Measurements from ENCODE around the gene LCOR. TPM values are rescaled to one million over a fixed set of nuclear protein-coding genes. Genes with fewer than 3 reads are reported as not detected.
A peak's percentile ranks its signal among the peaks of the same experiment; 100 is the strongest.

Gene LCOR
- total and polyA plus RNA-seq, 9 of the 15 experiments (the other 6 are each of a cell fraction or from before 2014, with no cell fraction given), result 3.6 to 25.2 (median 14.4) TPM

DNA sequence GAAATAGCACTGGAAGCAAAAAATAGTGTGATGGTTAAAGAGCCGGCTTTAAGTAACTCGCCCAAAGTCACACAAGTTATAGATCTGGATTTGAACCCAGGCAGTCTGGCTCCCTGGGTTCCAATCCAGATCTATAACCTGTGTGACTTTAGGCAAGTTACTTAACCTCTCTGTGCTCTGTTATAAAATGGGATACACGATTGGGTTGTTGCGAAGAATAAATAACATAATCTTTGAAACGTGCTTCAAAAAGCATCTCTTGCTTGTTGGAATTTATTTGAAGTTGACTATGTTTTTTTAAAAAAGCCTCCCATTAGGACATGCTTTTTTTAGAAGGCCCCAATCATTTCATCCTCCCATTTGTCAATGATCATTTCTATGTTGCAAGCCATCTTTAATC is 3.5 kb upstream of the LCOR start (continued):
- TF ChIP-seq RBM25 (IDR thresholded peaks at IDR 0.05; ENCODE audit: low read depth, low read length, severe bottlenecking) (peak; percentile 92), CBX5 (IDR thresholded peaks at IDR 0.05; ENCODE audit: borderline replicate concordance, low read depth) (no peak), BDP1 (IDR thresholded peaks at IDR 0.05; ENCODE audit: insufficient read depth, insufficient read length) (no peak), KDM1A (IDR thresholded peaks at IDR 0.05) (peak; percentile 5 to 30; a peak in 2 of 4 replicates)

DNA sequence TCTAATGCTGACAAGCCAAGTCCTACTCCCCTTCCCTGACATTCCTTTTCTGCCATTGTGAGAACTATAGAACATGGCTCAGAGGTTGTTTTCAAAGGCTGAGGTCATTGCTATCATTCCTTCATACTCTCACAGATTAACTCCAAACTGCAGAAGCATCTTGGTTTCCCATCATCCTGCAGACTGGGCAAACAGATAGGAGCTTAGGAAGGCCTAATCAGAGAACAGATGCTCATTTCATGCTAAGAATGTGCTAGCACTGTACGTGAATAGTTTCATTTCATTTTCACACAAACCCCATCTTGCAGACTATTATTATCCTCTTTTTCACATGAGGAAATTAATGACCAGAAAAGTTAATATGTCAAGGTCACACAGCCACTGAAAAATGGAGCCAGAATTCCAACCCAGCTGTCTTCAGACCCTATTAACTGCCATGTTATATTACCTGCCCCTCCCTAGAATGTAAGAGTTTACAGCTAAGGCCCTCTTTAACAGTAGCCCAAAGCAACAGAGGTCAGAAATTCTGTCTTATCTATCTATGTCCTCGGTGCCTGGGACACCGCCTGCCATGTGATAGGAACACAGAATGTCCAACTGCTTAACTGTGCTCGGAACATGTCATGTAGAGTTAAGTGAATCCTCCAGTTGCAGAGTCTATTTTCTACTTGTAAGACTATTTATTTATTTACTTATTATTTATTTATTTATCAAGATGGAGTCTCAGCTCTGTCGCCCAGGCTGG is 2.9 kb upstream of the LCOR start:
- peaks cover 22% of the 10 kb centered on the region for H3K79me2 ChIP-seq (ENCODE audit: control insufficient read depth, insufficient read depth, low read length)
- DNase-seq (ENCODE audit: extremely low read depth in 1 of 4, low spot score in 3 of 4) (peak; percentile 43 to 79 (median 47)), FAIRE-seq (peak; percentile 93), ATAC-seq (peak; percentile 54)
- CTCF ChIA-PET (ENCODE audit: low intra/inter-chr PET ratio), result no interaction called here
- H3K36me3 ChIP-seq (ENCODE audit: control insufficient read depth, insufficient read depth, low read length), result no peaks in the 10 kb centered on the region
- H3K4me2 ChIP-seq (ENCODE audit: insufficient read depth, low read length), result peak overlapping the region; percentile 67
- BruUV-seq (replicated peaks), result no TSS peak
- peak overlapping the region in 1 of 2 experiments; percentile 61; a peak in 2 of 4 replicates for H3K9ac ChIP-seq (ENCODE audit: insufficient read depth in 1 of 2, low read depth in 2 of 2, low read length in 2 of 2)
- intact Hi-C loops (cut with micrococcal nuclease), result no loop called here
- POLR2A ChIA-PET, result interaction anchor here (0.8 to 1.3 kb wide), 4 partner anchors 8 to 186 kb away, joined by 3 to 4 read pairs (median 3); no protein-coding TSS in a partner anchor
- peak overlapping the region; percentile 74 for H2AFZ ChIP-seq (ENCODE audit: low read depth, low read length)
- H3K9me1 ChIP-seq (ENCODE audit: control insufficient read depth, insufficient read depth, low read length), result no peaks in the 10 kb centered on the region
- 13% methylated on average over 5 of the region's 5 CpGs for WGBS (ENCODE audit: insufficient coverage, low coverage, missing lambda C conversion rate)
- H3K9me3 ChIP-seq (replicated peaks; ENCODE audit: control insufficient read depth, insufficient read depth, low read depth, low read length), result no peaks in the 10 kb centered on the region
- H3K27me3 ChIP-seq (ENCODE audit: control insufficient read depth in 2 of 2, insufficient read depth in 2 of 2, low read length in 2 of 2), result no peaks in the 10 kb centered on the region
- H4K20me1 ChIP-seq (replicated peaks; ENCODE audit: control insufficient read depth, insufficient read depth, low read length), result peaks cover 4% of the 10 kb centered on the region; the same call in 1 of the 2 replicates
- H3K4me1 ChIP-seq (replicated peaks in 1 of 2; ENCODE audit: control insufficient read depth in 2 of 2, insufficient read depth in 2 of 2, low read length in 2 of 2), result peaks cover 9 to 20% of the 10 kb centered on the region in 2 experiments; a peak in 4 of 5 replicates
- peak overlapping the region; percentile 97 for H3K27ac ChIP-seq (ENCODE audit: extremely low read depth, low read depth, low read length)
- H3K4me3 ChIP-seq, result no peak overlapping the region
- in situ Hi-C loops (cut with MboI), result loop anchor here (5.0 kb wide), 1 partner anchor 187 kb away; no protein-coding TSS in a partner anchor
- TF ChIP-seq ZNF699 (CRISPR knock-in tag; IDR thresholded peaks at IDR 0.05; ENCODE audit: insufficient replicate concordance) (no peak), ELF4 (CRISPR knock-in tag; IDR thresholded peaks at IDR 0.05) (no peak), SREBF2 (CRISPR knock-in tag; IDR thresholded peaks at IDR 0.05) (no peak), TRIM24 (IDR thresholded peaks at IDR 0.05) (peak in 1 of 2 experiments; percentile 32; a peak in 1 of 4 replicates), CBFA2T3 (IDR thresholded peaks at IDR 0.05) (peak; percentile 88), MIER1 (IDR thresholded peaks at IDR 0.05; ENCODE audit: low read depth) (no peak)
- TF ChIP-seq, protein P1, sequence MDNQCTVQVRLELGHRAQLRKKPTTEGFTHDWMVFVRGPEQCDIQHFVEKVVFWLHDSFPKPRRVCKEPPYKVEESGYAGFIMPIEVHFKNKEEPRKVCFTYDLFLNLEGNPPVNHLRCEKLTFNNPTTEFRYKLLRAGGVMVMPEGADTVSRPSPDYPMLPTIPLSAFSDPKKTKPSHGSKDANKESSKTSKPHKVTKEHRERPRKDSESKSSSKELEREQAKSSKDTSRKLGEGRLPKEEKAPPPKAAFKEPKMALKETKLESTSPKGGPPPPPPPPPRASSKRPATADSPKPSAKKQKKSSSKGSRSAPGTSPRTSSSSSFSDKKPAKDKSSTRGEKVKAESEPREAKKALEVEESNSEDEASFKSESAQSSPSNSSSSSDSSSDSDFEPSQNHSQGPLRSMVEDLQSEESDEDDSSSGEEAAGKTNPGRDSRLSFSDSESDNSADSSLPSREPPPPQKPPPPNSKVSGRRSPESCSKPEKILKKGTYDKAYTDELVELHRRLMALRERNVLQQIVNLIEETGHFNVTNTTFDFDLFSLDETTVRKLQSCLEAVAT (IDR thresholded peaks at IDR 0.05), result peak in 1 of 2 experiments; percentile 98; a peak in 2 of 4 replicates
